Measurements from ENCODE around the gene SCUBE1. TPM values are rescaled to one million over a fixed set of nuclear protein-coding genes. Genes with fewer than 3 reads are reported as not detected.
A peak's percentile ranks its signal among the peaks of the same experiment; 100 is the strongest.

SCUBE1 gene
- total RNA-seq, 1 experiment from 2014 or later = 0.54 TPM

DNA sequence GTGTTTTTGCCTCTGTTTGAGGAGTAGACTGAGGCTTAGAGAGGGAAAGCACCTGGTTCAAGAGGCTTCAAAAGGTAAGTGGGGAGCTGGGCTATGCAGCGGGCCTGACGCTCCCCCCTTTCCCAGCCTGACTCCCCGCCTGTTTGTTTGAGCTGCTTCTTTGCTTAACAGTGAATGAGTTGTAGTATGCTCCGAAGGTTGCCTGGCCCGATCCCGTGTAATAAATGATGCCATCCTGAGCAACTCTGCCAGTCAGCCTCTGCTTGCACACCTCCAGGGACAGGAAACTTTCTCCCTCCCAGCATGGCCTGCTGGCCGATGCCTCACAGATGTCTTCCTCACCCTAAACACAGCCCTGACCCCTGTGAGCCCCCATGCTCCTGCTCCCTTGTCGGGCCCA is 110.7 kb downstream of the SCUBE1 start:
- no peaks in the 10 kb centered on the region for H3K9me3 Mint-ChIP-seq (ENCODE audit: low read depth, unreplicated experiment)
- BruUV-seq (replicated peaks) = no TSS peak
- DNase-seq = no peak
- H3K4me1 Mint-ChIP-seq (ENCODE audit: low read depth, unreplicated experiment) = peaks cover 18% of the 10 kb centered on the region
- peaks cover 4% of the 10 kb centered on the region for H3K36me3 Mint-ChIP-seq (ENCODE audit: insufficient read depth, unreplicated experiment)
- H3K27me3 Mint-ChIP-seq (ENCODE audit: unreplicated experiment) = peaks cover 59% of the 10 kb centered on the region
- no peak overlapping the region for H3K27ac Mint-ChIP-seq (ENCODE audit: unreplicated experiment)
- TF ChIP-seq CTCF (IDR thresholded peaks at IDR 0.05; ENCODE audit: unreplicated experiment) = no peak
- no peak overlapping the region for H3K4me3 Mint-ChIP-seq (ENCODE audit: low read depth, unreplicated experiment)
- CTCF ChIA-PET = interaction anchor here (1.1 to 2.0 kb wide), 4 partner anchors 11 to 114 kb away, joined by 3 to 33 read pairs (median 4); no protein-coding TSS in a partner anchor
- intact Hi-C loops (cut with micrococcal nuclease; ENCODE audit: unreplicated experiment) = no loop called here

GRCh38 chr22:43231724-43232034 is 111.5 kb downstream of the SCUBE1 start:
- peaks cover 63% of the 10 kb centered on the region for H3K27me3 Mint-ChIP-seq (ENCODE audit: unreplicated experiment)
- intact Hi-C loops (cut with micrococcal nuclease; ENCODE audit: unreplicated experiment) = loop anchor here (1.0 kb wide), 2 partner anchors 115 to 154 kb away; no protein-coding TSS in a partner anchor

DNA sequence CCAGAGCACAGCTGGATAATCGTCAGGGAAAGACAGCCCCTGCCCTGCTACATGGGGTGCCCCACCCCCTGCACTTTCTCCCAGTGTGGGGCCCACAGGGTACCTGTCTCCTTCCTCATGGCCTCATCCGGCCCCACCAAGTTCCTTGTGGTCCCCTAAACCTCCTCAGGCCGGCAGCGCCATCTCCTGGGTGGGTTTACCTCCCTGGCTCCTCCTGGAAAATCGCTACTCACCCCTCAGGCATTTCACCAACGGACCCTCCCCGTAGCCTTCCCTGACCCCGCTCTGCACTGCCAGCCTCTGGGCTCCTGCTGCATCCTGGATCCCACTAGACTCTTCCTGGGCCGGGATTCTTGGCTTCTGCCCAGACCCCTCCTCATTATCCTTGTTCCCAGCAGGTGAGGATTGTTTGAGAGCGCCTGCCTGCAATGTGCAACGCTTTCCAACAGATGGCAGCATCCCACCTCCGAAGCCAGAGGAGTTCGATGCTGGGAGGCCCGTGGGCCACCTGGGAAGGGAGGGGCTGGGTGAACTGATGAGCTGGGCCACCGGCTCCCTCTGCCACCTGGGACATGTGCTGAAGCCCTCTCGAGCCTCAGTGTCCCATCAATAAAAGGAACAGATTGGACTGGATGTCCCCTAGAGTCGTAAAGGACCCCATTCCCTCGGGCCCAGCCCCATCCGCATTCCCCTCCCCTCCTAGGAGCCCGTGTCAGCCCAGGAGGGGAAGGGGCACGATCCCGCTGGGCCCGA is 112.0 kb downstream of the SCUBE1 start:
- Mint-ChIP-seq H3K4me1 (ENCODE audit: low read depth, unreplicated experiment) (peaks cover 18% of the 10 kb centered on the region), H3K27ac (ENCODE audit: unreplicated experiment) (peak overlapping the region; percentile 9), H3K27me3 (ENCODE audit: unreplicated experiment) (peaks cover 65% of the 10 kb centered on the region), H3K9me3 (ENCODE audit: low read depth, unreplicated experiment) (no peaks in the 10 kb centered on the region), H3K36me3 (ENCODE audit: insufficient read depth, unreplicated experiment) (peaks cover 4% of the 10 kb centered on the region), H3K4me3 (ENCODE audit: low read depth, unreplicated experiment) (peak overlapping the region; percentile 33)
- peak; percentile 97 for TF ChIP-seq CTCF (IDR thresholded peaks at IDR 0.05; ENCODE audit: unreplicated experiment)
- CTCF ChIA-PET = interaction anchor here (0.6 to 2.0 kb wide), 12 partner anchors 13 to 477 kb away, joined by 3 to 33 read pairs (median 4); partner anchors contain the start of gene TTLL12
- no TSS peak for BruUV-seq (replicated peaks)
- intact Hi-C loops (cut with micrococcal nuclease; ENCODE audit: unreplicated experiment) = loop anchor here (1.0 kb wide), 2 partner anchors 115 to 154 kb away; no protein-coding TSS in a partner anchor
- DNase-seq = peak; percentile 81

More at GRCh38 chr22:43231724-43232034, 111.5 kb downstream of the SCUBE1 start:
- Mint-ChIP-seq H3K27ac (ENCODE audit: unreplicated experiment) (no peak overlapping the region), H3K4me1 (ENCODE audit: low read depth, unreplicated experiment) (peaks cover 18% of the 10 kb centered on the region), H3K36me3 (ENCODE audit: insufficient read depth, unreplicated experiment) (peaks cover 4% of the 10 kb centered on the region), H3K4me3 (ENCODE audit: low read depth, unreplicated experiment) (no peak overlapping the region), H3K9me3 (ENCODE audit: low read depth, unreplicated experiment) (no peaks in the 10 kb centered on the region)
- CTCF ChIA-PET = interaction anchor here (0.6 to 2.0 kb wide), 11 partner anchors 12 to 154 kb away, joined by 3 to 33 read pairs (median 4); partner anchors contain the start of gene TTLL12
- no peak for TF ChIP-seq CTCF (IDR thresholded peaks at IDR 0.05; ENCODE audit: unreplicated experiment)
- no TSS peak for BruUV-seq (replicated peaks)
- no peak for DNase-seq

GRCh38 chr22:43230571-43230970 is 112.6 kb downstream of the SCUBE1 start:
- CTCF ChIA-PET = interaction anchor here (0.6 to 2.0 kb wide), 4 partner anchors 34 to 476 kb away, joined by 3 to 6 read pairs (median 4); partner anchors contain the start of gene TTLL12
- peaks cover 65% of the 10 kb centered on the region for H3K27me3 Mint-ChIP-seq (ENCODE audit: unreplicated experiment)
- no peak overlapping the region for H3K4me3 Mint-ChIP-seq (ENCODE audit: low read depth, unreplicated experiment)
- peaks cover 18% of the 10 kb centered on the region for H3K4me1 Mint-ChIP-seq (ENCODE audit: low read depth, unreplicated experiment)
- no peak for TF ChIP-seq CTCF (IDR thresholded peaks at IDR 0.05; ENCODE audit: unreplicated experiment)
- DNase-seq = no peak
- BruUV-seq (replicated peaks) = no TSS peak
- peaks cover 4% of the 10 kb centered on the region for H3K36me3 Mint-ChIP-seq (ENCODE audit: insufficient read depth, unreplicated experiment)
- no peaks in the 10 kb centered on the region for H3K9me3 Mint-ChIP-seq (ENCODE audit: low read depth, unreplicated experiment)
- no peak overlapping the region for H3K27ac Mint-ChIP-seq (ENCODE audit: unreplicated experiment)
- intact Hi-C loops (cut with micrococcal nuclease; ENCODE audit: unreplicated experiment) = no loop called here
